ENCODE measurements around the gene KRT86. TPM values are rescaled to one million over a fixed set of nuclear protein-coding genes. Genes with fewer than 3 reads are reported as not detected.
"Not testable (repeated sequence)": the region's sequence is repeated elsewhere in the genome, so short reads cannot be mapped to it uniquely, and the experiment has no call there.

The KRT86 gene
- total RNA-seq, 2 donors from 2014 or later, result not detected

DNA sequence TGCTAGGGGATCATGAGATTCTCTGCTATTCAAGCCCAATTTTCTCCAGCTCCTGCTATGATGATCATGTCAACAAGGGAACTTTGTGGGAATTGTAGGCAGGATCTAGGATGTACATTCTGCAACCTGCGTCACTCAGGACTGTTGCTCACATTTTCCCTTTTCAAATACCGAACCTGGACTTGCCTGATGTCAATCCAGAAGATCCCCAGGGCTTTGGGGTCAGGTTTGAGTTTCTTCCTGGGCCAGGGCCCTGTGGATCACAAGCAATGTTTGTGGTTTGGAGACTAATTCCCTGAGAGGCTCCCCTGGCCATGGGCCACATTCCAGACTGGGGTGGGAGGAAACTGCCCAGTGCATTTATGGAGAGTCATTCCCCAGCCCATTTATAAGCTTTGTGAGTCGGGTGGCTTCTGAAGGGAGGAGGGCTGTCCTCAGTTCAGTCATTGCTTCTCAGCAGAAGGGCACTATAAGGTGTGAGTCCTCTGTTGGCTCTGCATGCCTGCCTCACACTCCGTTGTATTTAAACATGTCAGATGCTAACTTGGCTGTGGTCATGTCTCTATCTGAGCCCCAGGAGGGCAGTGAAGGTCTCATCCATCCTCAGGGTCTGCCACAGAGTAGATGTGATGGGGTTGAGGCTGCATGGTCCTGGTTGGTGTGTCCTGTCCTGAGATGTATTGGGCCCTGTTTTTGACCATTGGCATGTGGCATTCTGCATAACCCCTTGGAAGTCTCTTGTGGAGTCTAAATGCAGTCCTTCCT lies 6.5 kb downstream of the KRT86 start:
- DNase-seq, result peak; percentile 56
- ATAC-seq, result peak; percentile 52 to 53
- intact Hi-C loops (cut with DNase I), result loop anchor here in 1 of 2 donors (2.0 kb wide), 1 partner anchor 120 kb away; no protein-coding TSS in a partner anchor

- DNase-seq, result no peak
- no peak for ATAC-seq
- intact Hi-C loops (cut with DNase I), result no loop called here
Measured at GRCh38 chr12:52284562-52285171, 10.2 kb downstream of the KRT86 start.

DNA sequence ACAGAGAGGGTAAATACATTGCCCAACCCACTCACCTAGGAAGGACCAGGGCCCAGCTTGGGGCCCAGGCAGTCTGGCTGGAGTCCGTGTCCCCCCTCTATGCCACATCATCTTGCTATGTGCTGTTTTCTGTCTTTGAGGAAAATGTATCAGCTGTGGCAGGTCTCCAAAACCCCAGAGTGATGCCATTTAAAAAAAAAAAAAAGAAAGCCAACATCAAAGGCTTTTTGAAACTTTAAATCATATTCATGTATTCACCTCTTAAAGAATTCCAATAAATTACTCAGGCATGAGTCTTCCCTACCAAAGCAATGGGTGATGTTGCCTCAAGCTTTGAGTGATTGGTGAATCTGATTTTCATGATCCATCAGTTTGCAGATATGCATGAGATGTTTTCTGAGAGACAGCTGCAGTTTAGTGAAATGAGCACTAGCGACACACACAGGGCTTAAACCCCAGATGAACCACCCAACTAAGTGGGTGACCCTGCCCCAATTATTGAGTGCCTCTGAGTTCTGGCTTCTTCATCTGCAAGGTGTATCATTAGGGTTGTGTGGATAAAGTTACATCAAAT lies 10.8 kb downstream of the KRT86 start:
- ATAC-seq, result no peak
- no peak for DNase-seq
- intact Hi-C loops (cut with DNase I), result no loop called here

DNA sequence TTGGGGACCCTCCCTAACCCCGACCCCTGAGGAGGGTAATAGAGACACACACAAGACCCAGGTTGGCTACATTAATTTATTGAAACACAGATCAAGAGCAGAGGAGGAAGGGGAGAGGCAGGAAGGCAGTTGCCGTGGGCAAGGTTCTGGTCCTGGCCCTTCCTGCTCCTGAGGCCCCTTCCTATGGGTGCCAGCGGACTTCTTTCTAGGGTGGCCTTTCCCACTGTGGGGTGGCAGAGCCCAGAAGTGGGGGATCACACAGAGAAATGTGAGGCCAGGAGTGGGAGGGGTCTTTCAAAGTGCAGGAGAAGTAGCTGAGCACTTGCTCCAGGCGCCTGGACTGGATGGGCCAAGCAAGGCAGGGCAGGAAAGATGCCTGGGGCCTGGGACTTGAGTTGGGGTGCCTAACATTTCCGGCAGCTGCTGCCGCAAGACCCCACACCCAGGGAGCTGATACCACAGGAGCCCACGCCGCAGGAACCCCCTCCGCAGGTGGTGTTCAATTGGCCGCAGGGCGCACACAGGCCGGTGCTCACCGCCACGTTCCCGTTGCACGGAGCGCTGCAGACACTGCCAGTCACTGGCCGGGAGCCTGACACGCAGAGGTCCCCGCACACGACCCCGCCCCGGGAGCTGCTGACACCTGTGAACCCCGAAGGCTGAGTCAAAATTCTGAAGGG lies 11.5 kb downstream of the KRT86 start:
- intact Hi-C loops (cut with DNase I), result no loop called here
- no peak for ATAC-seq
- DNase-seq, result no peak

GRCh38 chr12:52286857-52287785 lies 12.7 kb downstream of the KRT86 start:
- ATAC-seq; DNase-seq; intact Hi-C loops (cut with DNase I): not testable (repeated sequence)

GRCh38 chr12:52287816-52288805 lies 13.7 kb downstream of the KRT86 start:
- intact Hi-C loops (cut with DNase I); ATAC-seq; DNase-seq: not testable (repeated sequence)

- DNase-seq; intact Hi-C loops (cut with DNase I); ATAC-seq: not testable (repeated sequence)
Measured at GRCh38 chr12:52290483-52291134, 16.2 kb downstream of the KRT86 start.

DNA sequence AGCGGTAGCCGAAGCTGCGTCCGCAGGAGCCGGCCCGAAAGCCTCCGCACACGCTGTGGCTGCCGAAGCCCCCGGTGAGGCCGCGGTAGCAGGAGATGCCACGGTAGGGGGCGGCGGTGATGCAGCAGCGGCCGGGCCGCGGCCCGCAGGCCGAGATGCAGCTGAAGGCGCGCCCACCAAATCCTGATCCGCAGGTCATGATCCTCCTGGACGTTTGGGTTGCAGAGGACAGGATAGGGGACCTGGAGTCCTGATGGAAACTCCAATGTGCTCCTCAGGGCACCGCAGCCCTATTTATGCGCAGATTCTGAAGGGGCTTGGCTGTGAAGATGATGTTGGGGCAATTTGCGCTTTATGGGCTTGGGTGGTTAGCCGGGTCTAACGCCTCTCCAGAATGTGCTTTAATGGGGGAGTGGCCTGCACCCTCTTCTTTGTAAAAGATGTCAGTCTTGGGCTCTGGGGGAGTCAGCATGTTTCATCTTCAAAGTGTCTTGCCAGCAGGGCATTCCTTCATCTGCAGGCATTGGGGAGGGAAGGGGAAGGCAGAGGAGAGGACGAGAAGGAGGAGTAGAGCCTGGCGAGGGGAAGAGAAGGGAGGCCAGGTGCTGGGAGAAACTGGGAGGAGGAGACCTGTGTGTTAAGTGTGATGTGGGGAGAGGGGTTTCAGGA lies 17.0 kb downstream of the KRT86 start, which contains the start of gene KRT81:
Gene KRT81 (minus strand): TSS at position 268 of the 669 bp plus-strand sequence. CDS start 69 bp downstream, at position 199.
- no peak for ATAC-seq
- no peak for DNase-seq
- intact Hi-C loops (cut with DNase I), result no loop called here

DNA sequence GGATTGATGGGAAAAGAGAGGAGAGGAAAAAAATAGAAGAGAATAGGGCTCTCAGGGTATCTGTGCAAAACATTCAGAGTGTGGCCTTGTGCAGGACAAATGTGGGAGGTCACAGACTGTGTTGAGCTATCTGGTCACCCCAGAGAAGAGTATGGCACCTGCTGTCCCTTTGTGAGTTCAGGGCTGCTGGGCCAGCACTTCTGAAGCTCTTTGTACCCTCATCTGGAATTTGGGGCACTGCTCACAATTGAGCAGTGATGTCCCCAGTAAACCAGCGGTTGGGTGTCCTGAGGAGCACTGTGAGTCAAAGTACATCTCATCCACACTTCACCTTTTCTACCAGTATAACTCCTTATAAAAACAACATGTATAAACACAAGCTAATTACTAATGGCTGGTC lies 19.5 kb downstream of the KRT86 start:
- intact Hi-C loops (cut with DNase I), result no loop called here
- ATAC-seq (no peak), DNase-seq (no peak)

GRCh38 chr12:52294803-52295202 lies 20.4 kb downstream of the KRT86 start:
- intact Hi-C loops (cut with DNase I), result no loop called here
- ATAC-seq, result no peak
- DNase-seq, result no peak

GRCh38 chr12:52295663-52296062 lies 21.2 kb downstream of the KRT86 start:
- ATAC-seq (no peak), DNase-seq (no peak)
- intact Hi-C loops (cut with DNase I), result no loop called here

DNA sequence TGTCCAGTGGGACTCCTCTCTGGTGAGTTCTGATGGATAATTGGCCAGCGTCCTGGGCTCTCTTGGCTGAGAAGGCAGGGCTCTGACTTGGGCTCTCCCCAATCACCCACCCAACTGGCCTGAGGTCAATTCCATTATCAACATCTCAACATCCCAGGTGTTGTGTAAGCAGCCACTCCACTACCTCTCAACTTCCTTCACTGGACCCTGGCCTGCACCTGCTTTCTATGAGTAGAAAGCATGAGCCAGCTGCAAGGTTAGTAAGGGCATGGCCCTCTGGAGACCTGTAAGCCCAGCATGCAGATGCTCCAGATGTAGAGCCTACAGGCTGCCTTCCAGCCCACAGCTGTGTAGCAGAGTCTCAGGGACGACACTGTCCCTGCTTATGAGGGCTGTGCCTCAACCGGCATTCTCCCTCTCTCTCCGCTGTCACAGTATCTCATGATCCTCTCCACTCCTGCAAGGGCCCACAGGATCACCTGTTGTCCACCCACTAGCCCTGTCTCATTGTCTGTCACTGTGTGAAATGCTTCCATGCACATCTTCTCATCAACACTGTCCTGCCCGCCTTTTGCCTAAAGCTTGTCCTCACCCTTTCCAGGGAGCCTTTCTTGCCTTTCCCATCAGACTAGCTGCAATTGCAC lies 22.2 kb downstream of the KRT86 start:
- ATAC-seq (no peak), DNase-seq (no peak)
- intact Hi-C loops (cut with DNase I), result no loop called here

DNA sequence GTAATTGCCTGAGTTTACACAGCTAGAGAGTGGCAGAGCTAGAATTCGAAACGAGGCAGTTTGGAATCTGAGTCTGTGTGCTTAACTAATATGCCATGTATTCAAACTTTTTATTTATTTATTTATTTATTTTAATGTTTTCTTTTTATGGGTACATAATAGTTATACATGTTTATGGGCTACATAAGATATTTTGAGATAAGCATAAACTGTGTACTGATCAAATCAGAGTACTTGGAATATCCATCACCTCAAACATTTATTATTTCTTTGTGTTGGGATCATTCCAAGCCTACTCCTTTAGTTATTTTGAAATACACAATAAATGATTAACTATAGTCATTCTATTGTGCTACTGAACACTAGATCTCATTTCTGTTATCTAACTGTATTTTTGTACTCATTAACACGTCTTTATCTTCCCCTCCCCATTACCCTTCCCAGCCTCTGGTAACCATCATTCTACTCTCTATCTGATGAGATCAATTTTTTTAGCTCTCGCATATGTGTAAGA lies 24.3 kb downstream of the KRT86 start:
- intact Hi-C loops (cut with DNase I), result no loop called here
- ATAC-seq, result no peak
- DNase-seq, result no peak

- ATAC-seq, result no peak
- no peak for DNase-seq
- intact Hi-C loops (cut with DNase I), result no loop called here
Measured at GRCh38 chr12:52300796-52301691, 26.6 kb downstream of the KRT86 start.

GRCh38 chr12:52301721-52302120 lies 27.3 kb downstream of the KRT86 start:
- DNase-seq; intact Hi-C loops (cut with DNase I); ATAC-seq: not testable (repeated sequence)
